HG02981 (cell line): Measurements from ENCODE around the gene C6orf52.
"Not testable (repeated sequence)": the region's sequence is repeated elsewhere in the genome, so short reads cannot be mapped to it uniquely, and the experiment has no call there.

Experiments used
- ATAC-seq: cut with Tn5 transposase; IDR thresholded peaks from one replicate; pipeline ENCODE4 v1.9.1; 2021; ENCODE audit warnings: mild to moderate bottlenecking, moderate library complexity; ENCODE audit not compliant: unreplicated experiment

The C6orf52 gene

GRCh38 chr6:10694302-10695085 is at the start of gene C6orf52, which contains the start of gene PAK1IP1:
Gene C6orf52, minus strand, starts transcription at chr6:10694616. Its CDS starts 7,066 bp downstream, at chr6:10687550.
Gene PAK1IP1, plus strand, starts transcription at chr6:10694972. Its CDS starts 14 bp downstream, at chr6:10694986.
- ATAC-seq: peak; percentile 97

DNA sequence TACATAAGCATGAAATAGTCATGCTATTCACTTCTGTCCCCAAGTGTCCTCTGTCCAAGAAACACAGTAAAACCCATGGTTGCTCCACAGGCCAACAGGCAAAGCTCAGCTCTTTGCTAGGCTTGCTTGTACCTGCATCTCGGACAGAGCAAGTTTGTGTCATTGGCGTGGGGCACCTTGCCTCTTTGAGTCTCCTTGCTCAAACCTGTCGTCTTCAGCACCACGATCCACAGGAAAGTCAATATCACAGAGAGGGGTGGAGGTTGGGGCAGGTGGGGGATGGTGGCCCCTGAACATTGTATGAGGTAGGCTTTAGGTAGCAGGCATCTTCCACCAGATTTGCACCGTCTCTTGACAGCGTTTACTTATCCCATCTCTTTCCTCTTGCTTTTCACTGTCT is 49.1 kb upstream of the C6orf52 start:
- ATAC-seq: no peak

DNA sequence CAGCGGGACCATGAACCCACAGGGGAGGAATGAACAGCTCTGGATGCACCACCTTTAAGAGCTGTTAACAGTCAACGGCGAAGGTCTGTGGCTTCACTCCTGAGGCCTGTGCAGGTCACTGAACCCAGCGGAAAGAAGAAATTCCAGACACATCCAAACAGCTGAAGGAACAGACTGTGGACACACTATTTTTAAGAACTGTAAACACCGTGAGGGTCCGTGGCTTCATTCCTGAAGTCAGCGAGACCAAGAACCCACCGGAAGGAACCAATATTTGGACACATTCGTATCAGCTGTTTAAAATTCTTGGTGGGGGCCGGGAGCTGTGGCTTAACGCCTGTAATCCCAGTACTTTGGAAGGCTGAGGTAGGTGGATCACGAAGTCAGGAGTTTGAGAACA is 47.8 kb upstream of the C6orf52 start:
- ATAC-seq: no peak

- not testable (repeated sequence) for ATAC-seq
These were observed 47.2 kb upstream of the C6orf52 start for GRCh38 chr6:10741643-10742042.

GRCh38 chr6:10740061-10740460 is 45.6 kb upstream of the C6orf52 start:
- ATAC-seq: no peak

GRCh38 chr6:10736731-10737130 is 42.3 kb upstream of the C6orf52 start:
- no peak for ATAC-seq

DNA sequence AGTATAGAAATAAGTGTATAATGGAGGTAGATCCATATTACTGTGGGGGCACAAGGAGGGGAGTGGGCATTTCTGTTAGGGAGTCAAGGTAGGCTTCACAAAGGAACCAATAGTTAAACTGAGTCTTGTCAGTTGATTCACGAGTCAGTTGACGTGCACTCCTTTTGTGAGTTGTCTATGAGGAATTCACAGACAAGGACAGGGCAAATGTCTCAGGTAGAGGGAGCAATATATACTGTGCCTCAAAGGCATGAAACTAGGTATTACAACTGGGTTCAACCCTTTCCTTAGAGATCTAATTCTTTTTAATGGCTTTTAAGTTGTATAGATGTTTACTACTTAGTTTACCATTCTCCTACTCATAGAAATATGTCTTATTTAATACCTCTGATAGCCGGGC is 39.4 kb upstream of the C6orf52 start:
- no peak for ATAC-seq

- ATAC-seq: no peak
These were observed 38.8 kb upstream of the C6orf52 start for GRCh38 chr6:10733151-10733715.

DNA sequence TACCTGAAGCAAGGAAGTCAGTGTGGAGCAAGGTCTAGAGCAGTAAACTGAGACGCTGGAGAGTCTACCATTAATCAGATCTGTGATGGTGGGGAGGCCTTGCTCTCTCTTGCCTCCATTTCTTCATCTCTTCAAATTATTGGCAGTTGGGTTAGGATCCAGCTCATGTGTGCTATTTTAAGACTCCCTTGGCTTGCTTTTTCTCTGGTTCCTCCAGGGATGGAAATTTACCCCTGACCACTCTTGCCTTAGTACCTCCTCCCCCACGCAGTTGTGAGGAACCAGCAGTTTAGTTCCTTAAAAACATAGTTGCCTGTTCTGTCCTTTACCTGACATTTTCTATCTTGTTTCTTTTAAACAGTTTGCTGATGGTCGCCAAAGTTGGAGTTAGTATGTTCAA is 35.8 kb upstream of the C6orf52 start:
- no peak for ATAC-seq

- ATAC-seq: no peak
These were observed 31.3 kb upstream of the C6orf52 start for GRCh38 chr6:10725716-10726115.

DNA sequence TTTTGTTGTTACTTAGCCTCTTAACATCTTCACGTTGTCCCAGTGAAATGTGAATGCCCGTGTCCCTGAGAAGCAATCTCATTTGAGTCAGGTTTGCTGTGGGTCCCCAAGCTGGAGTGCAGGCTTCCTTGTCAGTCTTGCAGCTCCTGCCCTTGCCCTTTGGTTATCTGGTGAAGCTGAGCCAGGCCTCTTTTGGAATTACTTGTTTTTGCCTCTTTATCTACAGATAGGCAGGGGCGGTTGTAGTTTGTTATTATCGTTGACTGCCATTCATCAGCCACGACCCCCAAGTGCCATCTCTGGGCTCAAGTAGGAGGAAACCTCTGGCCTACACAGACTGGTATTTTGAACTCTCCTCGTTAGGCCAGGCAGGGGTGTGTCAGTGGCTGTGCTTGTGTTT is 30.6 kb upstream of the C6orf52 start:
- ATAC-seq: no peak

DNA sequence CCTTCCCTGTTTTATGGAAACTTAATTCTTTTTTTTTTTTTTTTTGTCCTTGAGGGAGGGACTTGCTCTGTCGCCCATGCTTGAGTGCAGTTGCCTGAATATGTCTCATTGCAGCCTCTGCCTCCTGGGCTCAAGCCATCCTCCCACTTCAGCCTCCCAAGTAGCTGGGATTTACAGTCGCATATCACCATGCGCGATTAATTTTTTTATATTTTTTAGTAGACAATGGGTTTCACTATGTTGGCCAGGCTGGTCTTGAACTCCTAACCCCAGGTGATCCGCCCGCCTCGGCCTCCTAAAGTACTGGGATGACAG is 29.1 kb upstream of the C6orf52 start:
- no peak for ATAC-seq

- peak; percentile 95 for ATAC-seq
These were observed 28.6 kb upstream of the C6orf52 start, which contains the start of gene TMEM14C for GRCh38 chr6:10722820-10723566. Gene TMEM14C, plus strand, starts transcription at chr6:10723070. Its CDS starts 1,544 bp downstream, at chr6:10724614.

GRCh38 chr6:10722570-10722819 is 28.1 kb upstream of the C6orf52 start:
- ATAC-seq: no peak

GRCh38 chr6:10721850-10722569 is 27.6 kb upstream of the C6orf52 start:
- ATAC-seq: no peak

DNA sequence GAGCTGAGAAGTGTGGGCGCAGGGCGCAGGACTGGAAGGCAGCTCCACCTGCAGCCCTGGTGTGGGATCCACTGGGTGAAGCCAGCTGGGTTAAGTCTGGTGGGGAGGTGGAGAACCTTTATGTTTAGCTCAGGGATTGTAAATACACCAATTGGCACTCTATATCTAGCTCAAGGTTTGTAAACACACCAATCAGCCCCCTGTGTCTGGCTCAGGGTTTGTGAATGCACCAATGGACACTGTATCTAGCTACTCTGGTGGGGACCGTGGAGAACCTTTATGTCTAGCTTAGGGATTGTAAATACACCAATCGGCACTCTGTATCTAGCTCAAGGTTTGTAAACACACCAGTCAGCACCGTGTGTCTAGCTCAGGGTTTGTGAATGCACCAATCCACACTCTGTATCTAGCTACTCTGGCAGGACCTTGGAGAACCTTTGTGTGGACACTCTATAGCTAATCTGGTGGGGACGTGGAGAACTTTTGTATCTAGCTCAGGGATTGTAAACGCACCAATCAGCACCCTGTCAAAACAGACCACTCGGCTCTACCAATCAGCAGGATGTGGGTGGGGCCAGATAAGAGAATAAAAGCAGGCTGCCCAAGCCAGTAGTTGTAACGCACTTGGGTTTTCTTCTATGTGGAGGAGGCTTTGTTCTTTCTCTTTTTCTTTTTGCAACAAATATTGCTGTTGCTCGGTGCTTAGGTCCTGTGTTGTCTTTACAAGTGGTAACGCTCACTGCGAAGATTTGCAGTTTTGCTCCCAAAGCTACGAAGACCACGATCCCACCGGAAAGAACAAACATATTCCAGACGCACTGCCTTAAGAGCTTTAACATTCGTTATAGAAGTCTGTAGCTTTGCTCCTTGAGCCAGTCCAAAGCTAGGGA is 26.8 kb upstream of the C6orf52 start:
- not testable (repeated sequence) for ATAC-seq

GRCh38 chr6:10720265-10720959 is 26.0 kb upstream of the C6orf52 start:
- ATAC-seq: peak; percentile 24

DNA sequence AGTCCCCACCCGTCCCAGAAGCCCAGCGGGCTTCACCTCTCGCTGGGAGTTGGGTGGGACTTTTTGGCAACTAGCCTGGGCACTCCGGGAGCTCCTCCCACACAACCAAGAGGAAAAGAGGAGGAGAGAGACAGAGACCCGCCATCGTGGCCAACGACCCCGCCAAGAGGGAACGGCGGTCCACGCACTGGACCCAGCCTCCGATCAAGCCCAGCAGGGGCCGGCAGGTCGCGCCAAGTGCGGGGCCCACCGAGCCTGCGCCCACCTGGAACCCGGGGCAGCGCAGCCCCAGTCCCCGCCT is 25.5 kb upstream of the C6orf52 start:
- no peak for ATAC-seq

DNA sequence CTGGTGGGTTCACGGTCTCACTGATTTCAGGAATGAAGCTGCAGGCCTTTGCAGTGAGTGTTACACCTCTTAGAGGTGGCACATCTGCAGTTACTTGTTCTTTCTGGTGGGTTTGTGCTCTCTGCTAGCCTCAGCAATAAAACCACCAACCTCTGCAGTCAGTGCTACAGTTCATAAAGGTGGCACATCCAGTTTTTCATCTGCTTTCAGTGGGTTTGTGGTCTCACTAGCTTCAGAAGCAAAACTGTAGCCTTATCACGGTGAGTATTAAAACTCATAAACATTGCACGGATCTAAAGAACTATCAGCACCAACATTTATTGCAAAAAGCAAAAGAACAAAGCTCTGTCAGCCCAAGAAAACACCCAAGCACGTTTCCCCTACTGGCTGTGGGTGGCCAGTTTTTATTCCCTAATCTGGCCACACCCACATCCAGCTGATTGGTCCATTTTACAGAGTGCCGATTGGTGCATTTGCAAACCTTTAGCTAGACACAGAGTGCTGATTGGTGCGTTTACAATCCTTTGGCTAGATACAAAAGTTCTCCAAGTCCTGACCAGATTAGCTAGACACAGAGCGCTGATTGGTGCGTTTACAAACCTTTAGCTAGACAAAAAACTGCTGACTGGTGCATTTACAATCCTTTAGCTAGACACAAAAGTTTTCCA is 25.0 kb upstream of the C6orf52 start:
- no peak for ATAC-seq

GRCh38 chr6:10713962-10714361 is 19.5 kb upstream of the C6orf52 start:
- ATAC-seq: no peak
